AG09309 (cell line): ENCODE measurements around the gene TNIK.

Source experiments
- DNase-seq: peaks from one replicate; pipeline ENCODE4 v3.0.0-alpha.2; 2010; ENCODE audit warnings: low read depth
- H3K4me3 ChIP-seq: 2 replicates; pipeline ENCODE4 v1.5.1; 2011; ENCODE audit warnings: mild to moderate bottlenecking, low read depth, low read length, moderate library complexity; ENCODE audit not compliant: control insufficient read depth
- CTCF ChIP-seq: IDR thresholded peaks from 2 replicates; pipeline ENCODE4 v1.5.1; 2011; ENCODE audit warnings: mild to moderate bottlenecking, low read depth, low read length, inconsistent platforms; ENCODE audit not compliant: insufficient read depth, control insufficient read depth; ENCODE audit errors: missing control alignments

Gene TNIK

GRCh38 chr3:171195686-171196085 is 264.5 kb downstream of the TNIK start:
- TF ChIP-seq CTCF = peak; percentile 0

GRCh38 chr3:171194965-171195364 is 265.2 kb downstream of the TNIK start:
- no peak overlapping the region for H3K4me3 ChIP-seq
- no peak for DNase-seq
- no peak for TF ChIP-seq CTCF

More at GRCh38 chr3:171195686-171196085, 264.5 kb downstream of the TNIK start:
- H3K4me3 ChIP-seq = no peak overlapping the region
- DNase-seq = no peak

GRCh38 chr3:171193693-171194092 is 266.5 kb downstream of the TNIK start:
- DNase-seq = no peak
- no peak overlapping the region for H3K4me3 ChIP-seq
- no peak for TF ChIP-seq CTCF

- DNase-seq = peak; percentile 63
- no peak overlapping the region for H3K4me3 ChIP-seq
These were observed 267.9 kb downstream of the TNIK start for GRCh38 chr3:171192176-171192854.

GRCh38 chr3:171190668-171191067 is 269.5 kb downstream of the TNIK start:
- H3K4me3 ChIP-seq = no peak overlapping the region
- DNase-seq = no peak
- TF ChIP-seq CTCF = no peak

More at GRCh38 chr3:171192176-171192854, 267.9 kb downstream of the TNIK start:
- TF ChIP-seq CTCF = no peak

- no peak for DNase-seq
- no peak overlapping the region for H3K4me3 ChIP-seq
- TF ChIP-seq CTCF = no peak
These were observed 270.7 kb downstream of the TNIK start for GRCh38 chr3:171189394-171190080.
